Esophagus (tissue), 2 donors: ENCODE measurements around the gene PYGB. TPM values are rescaled to one million over a fixed set of nuclear protein-coding genes. Genes with fewer than 3 reads are reported as not detected.

ENCODE experiments used
- H3K27ac ChIP-seq, 2 donors: one replicate each; pipeline ENCODE4 v1.5.1; 2013; ENCODE audit warnings: low read depth in 2 of 2, mild to moderate bottlenecking in 2 of 2, inconsistent platforms in 1 of 2, low read length in 1 of 2, moderate library complexity in 1 of 2
- H3K27me3 ChIP-seq, 2 donors: one replicate each; pipeline ENCODE4 v1.6.1; 2013; ENCODE audit warnings: low read length in 2 of 2, control low read depth in 1 of 2, mild to moderate bottlenecking in 1 of 2; ENCODE audit not compliant: insufficient read depth in 2 of 2, control insufficient read depth in 1 of 2
- H3K36me3 ChIP-seq, 2 donors: one replicate each; pipeline ENCODE4 v1.6.1; 2013; ENCODE audit warnings: low read length in 1 of 2; ENCODE audit not compliant: control insufficient read depth in 2 of 2, insufficient read depth in 2 of 2
- H3K4me1 ChIP-seq, 2 donors: one replicate each; pipeline ENCODE4 v1.6.1; 2013; ENCODE audit warnings: low read length in 1 of 2; ENCODE audit not compliant: control insufficient read depth in 2 of 2, insufficient read depth in 2 of 2
- H3K4me3 ChIP-seq, 2 donors: one replicate each; pipeline ENCODE4 v1.5.1; 2013; ENCODE audit warnings: low read length in 2 of 2, mild to moderate bottlenecking in 2 of 2, low read depth in 1 of 2, moderate library complexity in 1 of 2
- H3K9me3 ChIP-seq, 2 donors: one replicate each; pipeline ENCODE4 v1.6.1; 2013; ENCODE audit warnings: mild to moderate bottlenecking in 2 of 2, low read depth in 1 of 2, low read length in 1 of 2, moderate library complexity in 1 of 2; ENCODE audit not compliant: control insufficient read depth in 2 of 2, insufficient read depth in 1 of 2
- WGBS, 2 donors: extraction: QIAGEN DNeasy Blood & Tissue Kit; methylation state at CpG; one replicate each; pipeline ENCODE4 v1.1.7; 2013; 5-methylcytosine and 5-hydroxymethylcytosine counted together
- polyA plus RNA-seq, 2 donors: library from polyadenylated mRNA; stranded (reverse); fragments of 200-250 nt; gene quantifications; one replicate each; pipeline ENCODE4 v1.2.3, GENCODE V29; 2013
- donor health status: healthy with polysubstance abuse.
- donor health status: Bipolar disorder and iron deficiency.

PYGB gene
- polyA plus RNA-seq, 2 donors = 38.0 to 59.7 TPM

DNA sequence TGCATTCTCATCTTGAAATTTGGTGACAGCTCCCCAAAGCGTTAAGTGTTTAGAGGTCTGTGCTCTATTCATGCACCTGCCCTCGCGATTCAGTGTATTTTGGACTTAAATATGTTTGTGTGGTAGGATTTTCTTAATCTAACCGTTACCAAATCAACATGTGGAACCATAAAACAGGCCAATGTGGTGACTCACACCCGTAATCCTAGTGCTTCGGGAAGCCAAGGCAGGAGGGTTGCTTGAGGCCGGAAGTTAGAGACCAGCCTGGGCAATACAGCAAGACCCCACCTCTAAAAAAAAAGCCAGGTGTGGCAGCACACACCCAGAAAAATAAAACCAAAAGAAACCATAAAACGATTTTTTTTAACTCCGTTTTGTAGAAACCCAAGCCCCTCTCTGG is 31.5 kb downstream of the PYGB start:
- 50 to 66% methylated on average over 9 of the region's 9 CpGs for WGBS, 2 donors
- H3K4me1 ChIP-seq = peaks cover 0 to 10% of the 10 kb centered on the region in 2 donors
- H3K27me3 ChIP-seq = no peaks in the 10 kb centered on the region
- no peaks in the 10 kb centered on the region for H3K9me3 ChIP-seq
- H3K4me3 ChIP-seq = no peak overlapping the region
- H3K27ac ChIP-seq = no peak overlapping the region
- H3K36me3 ChIP-seq = peaks cover 11 to 92% of the 10 kb centered on the region in 2 donors

DNA sequence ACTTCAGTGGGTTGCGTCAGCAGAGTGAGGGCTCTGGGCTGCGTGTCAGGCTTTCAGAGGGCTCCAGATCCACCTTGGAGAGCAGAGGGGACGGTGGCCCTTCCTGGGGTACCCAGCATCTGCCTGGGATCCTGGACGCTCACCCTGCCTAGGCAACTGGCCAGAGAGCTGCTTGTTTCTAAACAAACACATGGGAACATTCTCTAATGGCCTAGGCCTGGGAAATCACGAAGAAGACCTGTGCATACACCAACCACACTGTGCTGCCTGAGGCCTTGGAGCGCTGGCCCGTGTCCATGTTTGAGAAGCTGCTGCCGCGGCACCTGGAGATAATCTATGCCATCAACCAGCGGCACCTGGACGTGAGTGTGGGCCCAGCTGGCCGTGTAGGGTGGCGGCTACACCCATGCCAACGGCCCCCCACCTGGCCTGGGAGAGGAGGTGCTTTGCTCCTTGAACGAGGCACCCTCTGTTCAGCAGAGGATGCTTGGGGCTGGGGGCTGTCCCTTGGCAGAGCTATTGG is 32.2 kb downstream of the PYGB start:
- H3K4me3 ChIP-seq = no peak overlapping the region
- peaks cover 0 to 10% of the 10 kb centered on the region in 2 donors for H3K4me1 ChIP-seq
- H3K27ac ChIP-seq = peak overlapping the region; percentile 27 to 38
- WGBS, 2 donors = 42 to 56% methylated on average over 15 of the region's 15 CpGs
- H3K9me3 ChIP-seq = no peaks in the 10 kb centered on the region
- peaks cover 11 to 88% of the 10 kb centered on the region in 2 donors for H3K36me3 ChIP-seq
- no peaks in the 10 kb centered on the region for H3K27me3 ChIP-seq

DNA sequence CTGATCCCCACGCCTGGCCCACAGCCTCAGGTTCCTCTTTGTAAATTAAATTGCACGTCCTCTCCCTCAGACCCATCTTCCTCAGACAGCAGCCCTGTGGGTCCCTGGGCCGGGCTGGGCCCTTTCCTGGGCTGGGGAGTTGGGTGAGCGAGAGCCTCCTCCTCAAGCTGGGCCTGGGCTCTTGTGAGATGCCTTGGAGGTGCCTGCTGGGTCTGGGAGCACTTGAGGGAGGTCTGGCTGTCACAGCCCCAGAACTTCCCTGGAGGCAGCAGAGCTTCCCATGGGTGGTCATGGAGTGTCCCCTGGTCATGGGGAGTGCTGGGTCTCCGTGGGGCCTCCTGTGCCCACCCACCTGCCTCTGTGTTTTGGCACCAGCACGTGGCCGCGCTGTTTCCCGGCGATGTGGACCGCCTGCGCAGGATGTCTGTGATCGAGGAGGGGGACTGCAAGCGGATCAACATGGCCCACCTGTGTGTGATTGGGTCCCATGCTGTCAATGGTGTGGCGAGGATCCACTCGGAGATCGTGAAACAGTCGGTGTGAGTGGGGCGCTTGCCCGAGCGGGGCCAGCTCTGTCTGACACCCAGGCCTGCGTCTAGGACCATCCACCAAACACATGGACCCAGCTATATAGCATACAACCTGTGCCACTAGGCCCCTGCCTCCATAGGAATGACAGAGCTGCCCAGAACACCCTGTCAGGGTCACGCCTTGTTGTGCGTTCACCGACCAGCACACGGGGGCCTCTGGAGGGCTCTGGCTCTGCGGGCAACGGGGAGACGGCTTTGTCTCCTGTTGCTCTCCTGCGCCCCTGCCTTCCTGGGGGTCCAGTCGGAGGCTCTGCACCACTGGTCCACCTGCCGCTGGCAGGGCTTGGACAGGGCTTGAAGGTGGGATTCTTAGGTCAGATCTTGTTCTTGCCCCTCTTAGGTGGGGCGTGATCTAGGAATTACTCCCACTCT is 33.0 kb downstream of the PYGB start:
- Histone ChIP-seq H3K9me3 (no peaks in the 10 kb centered on the region), H3K27ac (peak overlapping the region in 1 of 2 donors; percentile 27), H3K36me3 (peaks cover 11 to 89% of the 10 kb centered on the region in 2 donors), H3K27me3 (no peaks in the 10 kb centered on the region), H3K4me3 (no peak overlapping the region), H3K4me1 (peaks cover 0 to 10% of the 10 kb centered on the region in 2 donors)
- WGBS, 2 donors = 92 to 95% methylated on average over 33 of the region's 33 CpGs

DNA sequence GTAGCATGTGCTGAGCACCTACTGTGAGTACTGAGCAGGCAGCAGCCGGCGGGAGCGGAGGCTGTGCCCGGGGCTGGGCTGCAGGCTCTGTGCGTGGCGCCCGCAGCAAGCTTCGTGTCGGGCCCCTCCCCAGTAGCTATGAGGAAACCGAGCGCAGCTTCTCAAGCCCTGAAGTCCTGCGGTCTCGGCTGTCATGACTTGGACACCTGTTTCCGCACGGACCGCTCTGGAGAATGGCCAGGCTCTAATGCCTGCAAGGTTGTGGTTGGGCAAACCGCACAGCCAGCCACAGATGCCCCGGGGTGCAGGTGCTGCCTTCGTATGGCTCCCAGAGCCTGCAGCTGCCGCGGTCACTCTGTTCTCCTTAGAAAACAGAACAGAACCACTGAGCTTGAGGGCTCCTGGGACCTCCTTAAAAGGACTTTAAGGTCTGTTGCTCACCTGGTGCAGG is 33.7 kb downstream of the PYGB start:
- H3K36me3 ChIP-seq = peaks cover 15 to 87% of the 10 kb centered on the region in 2 donors
- H3K27me3 ChIP-seq = no peaks in the 10 kb centered on the region
- WGBS, 2 donors = 72 to 80% methylated on average over 21 of the region's 21 CpGs
- peaks cover 0 to 10% of the 10 kb centered on the region in 2 donors for H3K4me1 ChIP-seq
- no peak overlapping the region for H3K4me3 ChIP-seq
- H3K27ac ChIP-seq = no peak overlapping the region
- no peaks in the 10 kb centered on the region for H3K9me3 ChIP-seq

DNA sequence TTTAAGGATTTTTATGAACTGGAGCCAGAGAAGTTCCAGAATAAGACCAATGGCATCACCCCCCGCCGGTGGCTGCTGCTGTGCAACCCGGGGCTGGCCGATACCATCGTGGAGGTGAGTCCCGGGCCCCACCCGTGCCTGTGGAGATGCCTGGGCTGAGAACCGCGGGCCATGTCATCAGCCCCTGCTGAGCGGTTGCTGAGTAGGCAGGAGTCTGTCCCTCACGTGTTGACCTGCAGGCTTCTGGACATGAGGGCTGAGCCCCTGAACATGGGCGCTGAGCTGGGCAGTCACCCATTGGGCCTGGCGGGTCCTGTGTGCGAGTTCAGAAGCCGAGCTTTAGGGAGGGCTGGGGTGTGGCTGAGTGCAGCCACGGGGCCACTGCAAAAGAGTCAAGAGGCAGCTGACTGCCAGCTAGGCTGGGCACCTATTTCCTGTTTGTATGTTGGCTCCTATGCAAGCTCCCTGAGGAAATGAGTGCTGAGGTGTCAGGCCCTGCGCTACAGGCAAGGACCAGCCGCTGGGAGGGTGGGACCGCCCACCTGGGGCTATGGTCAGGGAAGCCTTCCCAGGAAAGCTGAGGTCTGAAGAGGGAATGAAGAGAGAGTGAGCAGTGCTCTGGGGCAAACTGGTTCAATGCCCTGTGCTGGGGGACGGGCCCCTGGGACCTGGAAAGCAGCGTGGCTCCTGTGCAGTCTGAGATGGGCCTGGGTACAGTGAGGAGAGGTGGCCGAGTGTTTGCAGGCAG is 34.3 kb downstream of the PYGB start:
- Histone ChIP-seq H3K4me1 (peaks cover 0 to 10% of the 10 kb centered on the region in 2 donors), H3K36me3 (peaks cover 15 to 87% of the 10 kb centered on the region in 2 donors), H3K27me3 (no peaks in the 10 kb centered on the region), H3K4me3 (no peak overlapping the region), H3K9me3 (no peaks in the 10 kb centered on the region), H3K27ac (no peak overlapping the region)
- 81 to 92% methylated on average over 22 of the region's 22 CpGs for WGBS, 2 donors

DNA sequence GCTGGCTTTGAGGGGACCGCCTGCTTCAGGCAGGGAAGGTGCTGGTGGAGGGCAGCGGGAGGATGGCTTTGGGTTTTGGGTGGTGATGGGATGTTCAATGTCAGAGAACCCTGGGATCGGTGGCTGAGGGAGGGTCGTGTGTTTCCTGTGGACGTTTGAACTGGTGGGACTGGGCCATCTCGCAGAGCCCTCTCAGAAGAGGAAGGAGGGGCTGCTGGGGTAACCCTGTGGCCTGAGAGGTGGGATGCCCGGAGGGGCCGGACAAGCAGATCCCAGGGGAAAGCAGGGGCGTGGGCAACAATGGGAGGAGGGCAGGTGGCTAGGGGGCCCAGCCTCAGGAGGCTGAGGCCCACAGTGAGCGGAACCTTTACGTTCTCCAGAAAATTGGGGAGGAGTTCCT is 34.9 kb downstream of the PYGB start:
- no peak overlapping the region for H3K4me3 ChIP-seq
- H3K27me3 ChIP-seq = no peaks in the 10 kb centered on the region
- peaks cover 0 to 10% of the 10 kb centered on the region in 2 donors for H3K4me1 ChIP-seq
- H3K36me3 ChIP-seq = peaks cover 11 to 84% of the 10 kb centered on the region in 2 donors
- WGBS, 2 donors = 86 to 88% methylated on average over 11 of the region's 11 CpGs
- H3K27ac ChIP-seq = no peak overlapping the region
- no peaks in the 10 kb centered on the region for H3K9me3 ChIP-seq

DNA sequence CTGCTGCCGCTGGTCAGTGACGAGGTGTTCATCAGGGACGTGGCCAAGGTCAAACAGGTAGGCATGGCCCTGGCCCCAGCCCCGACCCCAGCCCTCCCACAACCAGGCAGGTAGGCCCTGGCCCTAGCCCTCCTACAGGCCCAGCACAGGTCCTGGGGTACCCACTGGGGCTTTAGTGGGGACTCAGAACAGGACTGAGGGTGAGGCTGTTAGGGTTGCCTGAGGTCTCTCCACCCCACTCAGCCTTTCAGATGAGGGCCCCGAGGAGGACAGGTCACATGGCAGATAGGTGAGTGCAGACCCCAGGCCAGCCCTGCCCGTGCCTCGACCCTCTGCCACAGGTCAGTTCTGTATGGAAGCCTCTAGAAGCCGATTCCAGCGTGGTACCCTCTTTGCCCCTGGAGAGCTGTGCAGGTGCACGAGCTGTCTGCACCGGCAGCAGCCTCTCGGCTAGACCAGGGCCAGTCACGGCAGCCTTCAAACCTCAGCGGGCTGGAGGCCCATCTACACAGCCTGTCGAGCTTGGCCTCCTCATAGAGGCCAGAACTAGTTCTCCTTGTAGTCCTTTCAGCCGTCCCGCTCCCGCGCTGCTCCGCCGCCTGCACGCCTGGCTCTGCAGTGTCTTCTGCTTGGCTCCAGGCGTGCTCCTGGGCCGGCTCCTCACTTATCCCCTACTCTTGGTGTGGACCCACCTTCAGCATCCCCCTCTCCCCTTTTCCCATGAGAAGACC is 35.5 kb downstream of the PYGB start:
- Histone ChIP-seq H3K27me3 (no peaks in the 10 kb centered on the region), H3K4me3 (no peak overlapping the region), H3K9me3 (no peaks in the 10 kb centered on the region), H3K4me1 (peaks cover 0 to 10% of the 10 kb centered on the region in 2 donors), H3K36me3 (peaks cover 11 to 83% of the 10 kb centered on the region in 2 donors), H3K27ac (no peak overlapping the region)
- 93 to 94% methylated on average over 24 of the region's 24 CpGs for WGBS, 2 donors

DNA sequence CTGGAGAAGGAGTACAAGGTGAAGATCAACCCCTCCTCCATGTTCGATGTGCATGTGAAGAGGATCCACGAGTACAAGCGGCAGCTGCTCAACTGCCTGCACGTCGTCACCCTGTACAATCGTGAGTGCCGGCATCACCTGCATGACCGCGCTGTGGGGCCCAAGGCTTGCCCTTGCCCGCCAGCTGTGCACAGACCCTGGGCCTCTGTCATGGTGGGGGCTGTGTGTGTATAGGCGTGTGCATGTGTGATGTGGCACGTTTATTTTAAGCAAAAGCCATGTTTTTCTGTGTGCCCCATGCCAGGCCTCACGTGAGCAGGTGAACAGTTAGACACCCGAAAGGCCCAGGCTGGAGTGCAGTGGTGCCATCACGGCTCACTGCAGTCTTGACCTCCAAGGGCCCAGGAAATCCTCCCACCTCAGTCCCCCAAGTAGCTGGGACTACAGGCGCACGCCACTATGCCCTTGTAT is 36.3 kb downstream of the PYGB start:
- Histone ChIP-seq H3K36me3 (peaks cover 9 to 83% of the 10 kb centered on the region in 2 donors), H3K27me3 (no peaks in the 10 kb centered on the region), H3K4me1 (peaks cover 0 to 8% of the 10 kb centered on the region in 2 donors), H3K27ac (no peak overlapping the region), H3K4me3 (no peak overlapping the region), H3K9me3 (no peaks in the 10 kb centered on the region)
- WGBS, 2 donors = 94 to 95% methylated on average over 17 of the region's 17 CpGs
